ENCODE data around the gene HID1.

HID1 gene

DNA sequence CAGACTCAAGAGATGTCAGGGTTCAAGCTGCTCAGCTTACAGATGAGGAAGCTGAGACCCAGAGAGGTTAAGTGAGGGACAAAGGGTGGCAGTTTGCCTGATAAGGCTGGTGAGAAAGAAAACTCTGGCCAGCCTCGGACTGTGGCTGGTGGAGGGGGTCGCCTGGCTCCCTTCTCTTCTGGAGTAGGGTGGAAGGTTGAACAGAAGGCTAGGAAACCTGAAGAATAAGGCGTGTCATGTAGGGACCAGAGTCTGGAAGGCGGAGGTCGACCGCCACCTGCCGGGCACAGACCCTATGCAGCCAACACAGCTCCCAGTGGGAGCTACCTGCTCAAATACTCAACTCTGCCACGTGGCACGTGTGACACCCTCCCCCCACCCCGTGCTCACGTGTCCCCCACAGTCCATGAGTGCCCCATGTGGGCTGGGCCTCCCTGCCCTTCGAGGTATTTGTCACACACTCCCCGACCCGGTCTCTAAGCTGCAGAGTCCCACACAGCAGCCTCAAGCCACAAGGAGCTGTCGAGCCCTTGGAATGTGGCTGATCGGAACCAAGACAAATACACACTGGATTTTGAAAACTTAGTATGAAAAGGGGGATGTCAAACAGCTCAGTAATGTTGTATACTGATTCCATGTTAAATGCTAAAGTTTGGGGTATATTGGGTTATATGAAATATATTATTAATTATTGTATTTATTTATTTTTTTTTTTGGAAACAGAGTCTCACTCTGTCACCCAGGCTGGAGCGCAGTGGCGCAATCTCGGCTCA is 11.8 kb downstream of the HID1 start:
- TF ChIP-seq, protein P1, sequence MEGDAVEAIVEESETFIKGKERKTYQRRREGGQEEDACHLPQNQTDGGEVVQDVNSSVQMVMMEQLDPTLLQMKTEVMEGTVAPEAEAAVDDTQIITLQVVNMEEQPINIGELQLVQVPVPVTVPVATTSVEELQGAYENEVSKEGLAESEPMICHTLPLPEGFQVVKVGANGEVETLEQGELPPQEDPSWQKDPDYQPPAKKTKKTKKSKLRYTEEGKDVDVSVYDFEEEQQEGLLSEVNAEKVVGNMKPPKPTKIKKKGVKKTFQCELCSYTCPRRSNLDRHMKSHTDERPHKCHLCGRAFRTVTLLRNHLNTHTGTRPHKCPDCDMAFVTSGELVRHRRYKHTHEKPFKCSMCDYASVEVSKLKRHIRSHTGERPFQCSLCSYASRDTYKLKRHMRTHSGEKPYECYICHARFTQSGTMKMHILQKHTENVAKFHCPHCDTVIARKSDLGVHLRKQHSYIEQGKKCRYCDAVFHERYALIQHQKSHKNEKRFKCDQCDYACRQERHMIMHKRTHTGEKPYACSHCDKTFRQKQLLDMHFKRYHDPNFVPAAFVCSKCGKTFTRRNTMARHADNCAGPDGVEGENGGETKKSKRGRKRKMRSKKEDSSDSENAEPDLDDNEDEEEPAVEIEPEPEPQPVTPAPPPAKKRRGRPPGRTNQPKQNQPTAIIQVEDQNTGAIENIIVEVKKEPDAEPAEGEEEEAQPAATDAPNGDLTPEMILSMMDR (IDR thresholded peaks at IDR 0.05), result peak; percentile 30; the same call in 1 of the 2 replicates

DNA sequence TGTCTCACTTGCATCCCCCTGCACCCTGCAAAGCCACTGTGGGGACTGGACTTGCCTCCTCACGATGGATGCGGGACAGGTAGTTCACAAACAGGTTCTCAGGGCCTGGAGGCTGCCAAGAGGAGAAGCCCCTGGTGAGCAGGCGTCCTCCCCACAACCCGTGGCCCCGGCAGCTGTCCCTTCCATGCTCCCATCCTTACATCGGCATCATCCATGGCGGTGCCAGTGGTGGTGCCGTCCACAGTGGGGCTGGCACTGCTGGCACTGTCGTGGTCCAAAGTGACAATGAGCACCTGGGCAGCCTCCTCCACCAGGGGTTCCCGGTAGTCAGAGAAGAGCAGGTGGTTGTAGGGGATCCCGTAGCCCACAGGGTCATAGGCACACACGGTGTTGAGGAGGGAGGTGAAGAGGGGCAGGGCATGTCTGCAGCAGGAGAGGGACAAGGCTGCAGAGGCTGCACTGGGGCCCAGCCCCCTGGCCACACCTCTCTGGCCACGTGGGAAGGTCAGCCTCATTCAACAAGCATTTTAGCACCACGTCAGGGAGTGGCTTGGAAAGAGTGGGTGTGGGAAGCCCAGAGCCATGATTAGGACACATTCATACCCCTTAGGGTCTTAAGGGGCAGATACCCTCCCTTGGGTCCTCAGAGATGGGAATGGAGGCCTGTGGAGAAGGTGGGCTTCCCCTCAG is 12.6 kb downstream of the HID1 start:
- TF ChIP-seq, protein P1 (IDR thresholded peaks at IDR 0.05), result no peak

DNA sequence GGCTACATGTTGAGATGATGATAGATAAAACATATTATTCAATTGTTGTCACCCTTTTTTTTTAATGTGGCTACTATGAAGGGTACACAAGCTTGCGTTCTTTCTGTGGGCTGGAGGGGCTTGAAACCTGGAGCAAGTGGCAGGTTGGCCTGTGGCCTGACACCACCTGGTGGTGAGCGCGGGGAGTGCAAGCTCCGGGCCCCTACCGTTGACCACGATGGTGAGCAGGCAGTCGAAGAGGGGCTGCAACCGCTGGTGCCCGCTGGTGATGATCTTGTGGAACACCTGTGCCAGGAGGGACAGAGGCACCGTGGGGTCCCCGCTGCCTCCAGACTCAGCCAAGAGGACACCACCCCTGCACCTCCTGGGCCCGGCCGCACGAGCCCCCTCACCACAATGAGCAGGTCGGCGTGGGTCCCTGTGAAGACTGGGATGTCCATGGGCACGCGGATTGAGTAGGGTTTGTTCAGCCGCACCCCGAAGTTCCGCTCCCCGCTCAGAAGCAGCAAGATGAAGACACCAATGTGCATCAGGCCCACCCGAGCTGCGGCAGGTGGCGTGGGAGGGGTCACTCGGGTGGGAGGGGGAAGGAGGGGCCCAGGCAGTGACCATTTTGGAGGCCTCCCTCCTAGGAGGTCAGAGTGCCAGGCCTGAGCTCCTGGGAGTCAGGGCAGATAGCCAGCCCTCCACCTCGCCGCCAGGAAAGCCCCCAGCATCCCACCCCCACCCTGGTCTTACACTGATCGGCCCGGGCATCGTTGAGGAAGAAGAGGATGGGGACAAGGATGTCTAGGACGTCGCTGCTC is 14.4 kb downstream of the HID1 start:
- TF ChIP-seq, protein P1 (IDR thresholded peaks at IDR 0.05), result peak; percentile 96

DNA sequence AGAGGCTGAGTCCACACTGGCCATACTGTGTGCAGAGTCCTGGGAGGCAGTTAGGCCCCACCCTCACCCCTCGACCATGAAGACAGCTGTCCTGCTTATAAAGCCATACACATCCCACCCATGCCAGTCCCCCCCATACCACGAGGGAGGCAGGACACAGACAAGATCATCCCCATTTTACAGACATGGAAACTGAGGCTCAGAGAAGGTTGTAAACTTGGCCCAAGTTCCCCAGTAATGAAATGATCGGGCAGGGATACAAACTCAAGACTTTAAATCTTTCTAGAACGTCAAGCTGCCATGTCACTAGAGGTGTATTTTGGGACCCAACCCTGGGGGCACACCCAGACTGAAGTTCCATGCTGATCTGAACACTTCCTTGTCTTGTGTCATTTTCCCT is 16.5 kb downstream of the HID1 start:
- TF ChIP-seq, protein P1 (IDR thresholded peaks at IDR 0.05), result no peak

DNA sequence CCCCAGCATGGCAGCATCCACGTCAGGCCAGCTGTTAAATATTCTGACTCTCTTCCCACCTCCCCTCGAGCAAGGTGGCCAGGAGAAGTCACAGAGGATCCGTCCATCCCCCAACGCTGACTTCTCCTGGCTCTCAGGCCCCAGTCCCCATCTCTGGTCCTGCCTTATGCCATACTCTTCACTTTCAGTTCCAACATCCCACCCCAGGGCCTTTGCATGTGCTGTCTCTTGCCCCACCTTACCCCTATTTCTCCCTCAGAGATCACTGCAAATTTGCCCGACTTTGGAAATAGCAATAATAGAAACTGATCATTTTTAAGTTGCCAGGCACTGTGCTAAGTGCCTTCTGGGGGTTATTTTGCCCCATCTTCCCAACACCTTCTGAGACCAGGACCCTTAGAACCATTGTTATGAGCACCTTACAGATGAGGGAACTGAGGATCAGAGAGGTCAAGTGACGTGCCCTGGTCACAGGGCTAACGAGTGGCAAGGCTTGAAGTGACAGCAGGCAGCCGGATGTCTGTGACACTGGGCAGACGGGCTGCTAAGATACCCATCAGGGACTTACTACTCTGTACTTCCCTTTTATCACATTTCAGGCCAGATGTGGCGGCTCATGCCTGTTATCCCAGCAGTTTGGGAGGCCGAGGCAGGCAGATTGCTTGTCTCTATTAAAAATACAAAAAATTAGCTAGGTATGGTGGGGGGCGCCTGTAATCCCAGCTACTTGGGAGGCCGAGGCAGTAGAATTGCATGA is 17.7 kb downstream of the HID1 start:
- TF ChIP-seq, protein P1 (IDR thresholded peaks at IDR 0.05), result no peak

DNA sequence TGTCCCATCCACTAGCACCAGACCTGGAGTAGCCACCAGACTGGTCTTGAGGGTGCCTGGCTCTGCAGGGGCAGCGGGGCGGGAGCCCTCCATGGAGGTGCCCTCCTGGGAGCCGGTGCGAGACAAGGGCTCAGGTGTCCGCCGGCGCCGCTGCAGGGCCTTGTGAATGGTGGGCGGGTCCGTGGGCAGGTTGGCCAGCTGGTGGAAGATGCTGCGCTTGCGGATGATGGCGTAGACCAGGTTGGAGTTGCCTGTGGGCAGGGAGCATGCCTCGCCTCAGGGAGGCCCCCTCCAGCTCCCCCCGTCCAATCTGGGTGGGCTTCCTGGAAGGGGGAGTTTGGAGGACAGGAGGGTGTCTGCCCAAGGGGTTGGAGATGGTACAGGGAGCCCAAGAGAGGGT is 18.4 kb downstream of the HID1 start:
- TF ChIP-seq, protein P1 (IDR thresholded peaks at IDR 0.05), result no peak
